Spleen (tissue), 13 donors: ENCODE data around the gene WDR55. TPM values are rescaled to one million over a fixed set of nuclear protein-coding genes. Genes with fewer than 3 reads are reported as not detected.
A peak's percentile ranks its signal among the peaks of the same experiment; 100 is the strongest.
"Not testable (repeated sequence)": the region's sequence is repeated elsewhere in the genome, so short reads cannot be mapped to it uniquely, and the experiment has no call there.

Experiments
- DNase-seq: peaks from one replicate; pipeline ENCODE4 v3.0.0-alpha.2; 2020
- H3K27ac ChIP-seq, 8 donors: fragments of 200-600 bp; sonication (generic) in 7 of 8; 1 replicate in 4 of 8; 2 replicates in 4 of 8; pipeline versions ENCODE4 v1.5.0 to v1.8.0; 2016 to 2021; ENCODE audit warnings: inconsistent platforms in 4 of 8, mild to moderate bottlenecking in 4 of 8, moderate library complexity in 1 of 8
- H3K27me3 ChIP-seq, 7 donors: fragments of 200-600 bp; sonication (generic) in 6 of 7; replicated peaks in 1 of 7; 1 replicate in 4 of 7; 2 replicates in 3 of 7; pipeline versions ENCODE4 v1.5.0 to v1.8.0; 2016 to 2021; ENCODE audit warnings: inconsistent platforms in 3 of 7, mild to moderate bottlenecking in 1 of 7
- H3K36me3 ChIP-seq, 6 donors: fragments of 200-600 bp; sonication (generic) in 5 of 6; 1 replicate in 4 of 6; 2 replicates in 2 of 6; pipeline versions ENCODE4 v1.5.0 to v1.8.0; 2016 to 2021; ENCODE audit warnings: inconsistent platforms in 2 of 6
- H3K4me1 ChIP-seq, 6 donors: fragments of 200-600 bp; sonication (generic) in 5 of 6; 1 replicate in 3 of 6; 2 replicates in 3 of 6; pipeline versions ENCODE4 v1.5.0 to v1.8.0; 2016 to 2021; ENCODE audit warnings: inconsistent platforms in 3 of 6
- H3K4me3 ChIP-seq, 8 donors: fragments of 200-600 bp; sonication (generic) in 7 of 8; 1 replicate in 4 of 8; 2 replicates in 4 of 8; pipeline versions ENCODE4 v1.5.0 to v1.8.0; 2016 to 2021; ENCODE audit warnings: inconsistent platforms in 4 of 8, mild to moderate bottlenecking in 4 of 8, moderate library complexity in 2 of 8
- H3K9me3 ChIP-seq, 8 donors: fragments of 200-600 bp; sonication (generic) in 7 of 8; 1 replicate in 4 of 8; 2 replicates in 4 of 8; pipeline versions ENCODE4 v1.5.0 to v1.8.0; 2016 to 2021; ENCODE audit warnings: inconsistent platforms in 4 of 8
- POLR2A ChIP-seq, 3 donors: fragments of 450-650 bp; IDR thresholded peaks; one replicate each; pipeline ENCODE4 v1.5.1; 2017; ENCODE audit warnings: antibody characterized with exemption in 3 of 3, mild to moderate bottlenecking in 1 of 3
- POLR2AphosphoS5 ChIP-seq, 3 donors: sonication (generic); formaldehyde crosslinking; IDR thresholded peaks; one replicate each; pipeline ENCODE4 v1.5.1; 2017; ENCODE audit warnings: antibody characterized with exemption in 3 of 3
- WGBS, 5 donors: extraction: QIAGEN DNeasy Blood & Tissue Kit in 3 of 5; methylation state at CpG; one replicate each; pipeline versions ENCODE4 v1.1.5 to v1.1.7; 2013 to 2018; 5-methylcytosine and 5-hydroxymethylcytosine counted together
- intact Hi-C: fragments of 100-400 bp; cut with DNase I; formaldehyde crosslinking; loops from one replicate; pipeline ENCODE4 v1.15.0; 2023; ENCODE audit warnings: low total_unique reads
- long read RNA-seq, 2 donors: transcript quantifications; one replicate each; lab custom pipeline, GENCODE V29; 2026
- polyA plus RNA-seq, 3 donors: library from polyadenylated mRNA; stranded (reverse); fragments of 200-250 nt; gene quantifications; one replicate each; pipeline ENCODE4 v1.2.1, GENCODE V29; 2013
- total RNA-seq, 7 donors: library from RNA; depleted of rRNA in 3 of 7; stranded (reverse); fragments of >200 nt in 3 of 7; fragmentation: NEBNext Ultra II Directional in 4 of 7; extraction: Animal tissue kit (Norgen Biotek cat#: 25700) in 4 of 7; gene quantifications; one replicate each; pipeline versions ENCODE4 v1.1.0 to v1.2.1, GENCODE V29; 2016 to 2021
- TF ChIP-seq, protein P1 (sequence below), 11 experiments: fragments of 200-600 bp in 7 of 11; fragments of 450-650 bp in 4 of 11; sonication (generic) in 4 of 11; IDR thresholded peaks in 8 of 11; conservative IDR thresholded peaks in 3 of 11; 1 replicate in 7 of 11; 2 replicates in 4 of 11; pipeline versions ENCODE4 v1.4.0 to v1.8.0; 2016 to 2021; ENCODE audit warnings: antibody characterized with exemption in 11 of 11, inconsistent platforms in 4 of 11, mild to moderate bottlenecking in 1 of 11
- donor health status: healthy with polysubstance abuse.
- donor health status: DM: no; HTN: no; CAD: no; lungs with moderate emphysema.
- donor health status: DM: no; HTN: no; CAD: no.
- donor health status: Bipolar disorder and iron deficiency.
- donor health status: healthy.
- donor health status: DM: no; HTN: no; CAD: no.
- donor health status: DM: yes; HTN: yes; CAD: no.

WDR55 gene, protein sequence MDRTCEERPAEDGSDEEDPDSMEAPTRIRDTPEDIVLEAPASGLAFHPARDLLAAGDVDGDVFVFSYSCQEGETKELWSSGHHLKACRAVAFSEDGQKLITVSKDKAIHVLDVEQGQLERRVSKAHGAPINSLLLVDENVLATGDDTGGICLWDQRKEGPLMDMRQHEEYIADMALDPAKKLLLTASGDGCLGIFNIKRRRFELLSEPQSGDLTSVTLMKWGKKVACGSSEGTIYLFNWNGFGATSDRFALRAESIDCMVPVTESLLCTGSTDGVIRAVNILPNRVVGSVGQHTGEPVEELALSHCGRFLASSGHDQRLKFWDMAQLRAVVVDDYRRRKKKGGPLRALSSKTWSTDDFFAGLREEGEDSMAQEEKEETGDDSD
- 10 to 100 TPM; 23.0 to 30.8 (median 25.7) TPM for total RNA-seq
- polyA plus RNA-seq: 10 to 100 TPM; 14.2 to 25.6 (median 21.6) TPM
- long read RNA-seq, donor 1, full-length matches to known transcripts: 1 of 1 reads
- long read RNA-seq, donor 1, partial matches to known transcripts: 0 of 1 reads
- long read RNA-seq, donor 1, other reads (novel, unspliced or antisense): 0 of 1 reads
- long read RNA-seq, donor 2, full-length matches to known transcripts: 6 of 25 reads
- long read RNA-seq, donor 2, partial matches to known transcripts: 19 of 25 reads
- long read RNA-seq, donor 2, other reads (novel, unspliced or antisense): 0 of 25 reads

- Histone ChIP-seq H3K27me3 (no peaks in the 10 kb centered on the region), H3K9me3 (no peaks in the 10 kb centered on the region), H3K36me3 (peaks cover 6 to 68% (median 53%) of the 10 kb centered on the region in 6 donors), H3K27ac (peak within 1 kb of the TSS; percentile 86 to 98 (median 94)), H3K4me1 (peaks cover 13 to 42% (median 29%) of the 10 kb centered on the region in 6 donors), H3K4me3 (peak within 1 kb of the TSS; percentile 67 to 100 (median 96))
- peak; percentile 100 for DNase-seq
- 0 to 2% (median 1%) methylated on average over 34 to 54 of the region's 54 CpGs for WGBS, 5 donors
- TF ChIP-seq POLR2AphosphoS5 (IDR thresholded peaks at IDR 0.05) (peak; percentile 96 to 98 (median 97)), POLR2A (IDR thresholded peaks at IDR 0.05) (peak in 2 of 3 donors; percentile 14 to 18)
- TF ChIP-seq, protein P1, sequence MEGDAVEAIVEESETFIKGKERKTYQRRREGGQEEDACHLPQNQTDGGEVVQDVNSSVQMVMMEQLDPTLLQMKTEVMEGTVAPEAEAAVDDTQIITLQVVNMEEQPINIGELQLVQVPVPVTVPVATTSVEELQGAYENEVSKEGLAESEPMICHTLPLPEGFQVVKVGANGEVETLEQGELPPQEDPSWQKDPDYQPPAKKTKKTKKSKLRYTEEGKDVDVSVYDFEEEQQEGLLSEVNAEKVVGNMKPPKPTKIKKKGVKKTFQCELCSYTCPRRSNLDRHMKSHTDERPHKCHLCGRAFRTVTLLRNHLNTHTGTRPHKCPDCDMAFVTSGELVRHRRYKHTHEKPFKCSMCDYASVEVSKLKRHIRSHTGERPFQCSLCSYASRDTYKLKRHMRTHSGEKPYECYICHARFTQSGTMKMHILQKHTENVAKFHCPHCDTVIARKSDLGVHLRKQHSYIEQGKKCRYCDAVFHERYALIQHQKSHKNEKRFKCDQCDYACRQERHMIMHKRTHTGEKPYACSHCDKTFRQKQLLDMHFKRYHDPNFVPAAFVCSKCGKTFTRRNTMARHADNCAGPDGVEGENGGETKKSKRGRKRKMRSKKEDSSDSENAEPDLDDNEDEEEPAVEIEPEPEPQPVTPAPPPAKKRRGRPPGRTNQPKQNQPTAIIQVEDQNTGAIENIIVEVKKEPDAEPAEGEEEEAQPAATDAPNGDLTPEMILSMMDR (IDR thresholded peaks at IDR 0.05 in 8 of 11, conservative IDR thresholded peaks at IDR 0.05 in 3 of 11): peak in 1 of 11 experiments; percentile 38
- intact Hi-C loops: no loop called here
Measured at GRCh38 chr5:140664359-140665119, at the start of gene WDR55. TSS of gene WDR55 (plus strand) at chr5:140664904. CDS start at chr5:140664913, 9 bp downstream.

DNA sequence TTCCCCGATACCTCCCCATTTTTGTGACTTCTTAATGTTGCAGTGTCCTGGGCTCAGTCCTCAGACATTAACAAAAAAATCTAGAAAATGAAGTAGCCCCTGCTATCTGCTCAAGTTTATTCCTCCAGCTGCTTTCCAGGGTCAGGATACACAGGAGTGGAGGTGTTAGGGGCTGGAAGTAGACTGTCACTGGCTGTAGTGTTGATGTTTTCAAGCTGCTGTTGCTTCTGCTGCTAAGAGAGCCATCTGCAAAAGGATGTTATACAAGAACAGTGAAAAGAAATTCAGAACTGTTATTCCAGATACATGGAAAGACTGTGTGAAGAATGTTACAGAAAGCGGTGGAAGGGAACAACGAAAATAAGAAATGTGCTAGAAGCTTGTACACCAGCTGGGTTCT, 42.4 kb upstream of the WDR55 start:
- no peak overlapping the region for H3K4me3 ChIP-seq
- peaks cover 0 to 1% (median 0%) of the 10 kb centered on the region in 8 donors for H3K9me3 ChIP-seq
- WGBS, 5 donors: 81 to 91% (median 85%) methylated on average over 3 of the region's 3 CpGs
- peaks cover 0 to 6% (median 0%) of the 10 kb centered on the region in 7 donors for H3K27me3 ChIP-seq
- intact Hi-C loops: no loop called here
- peaks cover 0 to 19% (median 0%) of the 10 kb centered on the region in 6 donors for H3K4me1 ChIP-seq
- TF ChIP-seq, protein P1 (IDR thresholded peaks at IDR 0.05 in 8 of 11, conservative IDR thresholded peaks at IDR 0.05 in 3 of 11): no peak
- TF ChIP-seq POLR2A (IDR thresholded peaks at IDR 0.05): no peak
- no peak for TF ChIP-seq POLR2AphosphoS5 (IDR thresholded peaks at IDR 0.05)
- no peak for DNase-seq
- no peaks in the 10 kb centered on the region for H3K36me3 ChIP-seq
- no peak overlapping the region for H3K27ac ChIP-seq

DNA sequence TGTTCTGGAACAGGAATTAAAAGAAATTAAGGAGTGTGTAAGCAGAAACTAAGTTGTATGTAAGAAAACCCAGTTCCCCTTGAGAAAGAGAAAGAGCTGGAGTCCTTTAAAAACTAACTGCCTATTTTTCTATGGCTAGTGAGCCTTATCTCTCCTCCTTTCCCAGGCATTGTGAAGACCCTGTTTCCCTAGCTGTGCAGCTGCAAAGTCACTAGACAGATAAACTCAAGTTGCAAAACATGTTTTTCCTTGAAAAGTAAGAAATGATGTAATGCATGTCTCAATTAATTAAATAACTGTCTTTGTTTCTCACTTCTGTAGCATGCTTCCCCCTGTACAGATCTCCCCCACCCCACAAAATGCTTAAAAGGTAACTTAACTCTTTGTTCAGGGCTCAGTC, 41.6 kb upstream of the WDR55 start:
- H3K4me3 ChIP-seq, H3K27ac ChIP-seq, H3K36me3 ChIP-seq, DNase-seq, intact Hi-C loops, H3K9me3 ChIP-seq, H3K27me3 ChIP-seq: not testable (repeated sequence)
- peaks cover 0 to 19% (median 0%) of the 10 kb centered on the region in 6 donors for H3K4me1 ChIP-seq

DNA sequence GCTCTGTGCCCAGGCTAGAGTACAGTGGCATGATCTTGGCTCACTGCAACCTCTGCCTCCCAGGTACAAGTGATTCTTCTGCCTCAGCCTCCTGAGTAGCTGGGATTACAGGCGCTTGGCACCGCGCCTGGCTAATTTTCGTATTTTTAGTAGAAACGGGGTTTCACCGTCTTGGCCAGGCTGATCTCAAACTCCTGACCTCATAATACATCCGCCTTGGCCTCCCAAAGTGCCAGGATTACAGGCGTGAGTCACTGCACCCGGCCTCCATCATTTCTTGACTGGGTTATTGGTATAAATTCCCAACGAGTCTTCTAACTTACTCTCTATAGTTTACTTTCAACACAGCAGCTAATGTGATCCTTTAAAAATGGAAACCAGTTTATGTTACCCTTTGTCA, 39.8 kb upstream of the WDR55 start:
- H3K9me3 ChIP-seq: peaks cover 0 to 14% (median 7%) of the 10 kb centered on the region in 8 donors
- not testable (repeated sequence) for DNase-seq, H3K36me3 ChIP-seq, H3K27me3 ChIP-seq, H3K27ac ChIP-seq, H3K4me3 ChIP-seq
- intact Hi-C loops: loop anchor here (5.0 kb wide), 1 partner anchor 38 kb away; no protein-coding TSS in a partner anchor
- H3K4me1 ChIP-seq: peaks cover 0 to 19% (median 0%) of the 10 kb centered on the region in 6 donors
- WGBS, 5 donors: 90 to 95% (median 91%) methylated on average over 10 of the region's 10 CpGs
